Embryonic facial prominence (tissue), 1 donor: ENCODE results near the gene NPAT.

Experiments
- DNase-seq: peaks from one replicate; pipeline ENCODE4 v3.0.0-alpha.2; 2016; ENCODE audit errors: extremely low spot score

Gene NPAT

DNA sequence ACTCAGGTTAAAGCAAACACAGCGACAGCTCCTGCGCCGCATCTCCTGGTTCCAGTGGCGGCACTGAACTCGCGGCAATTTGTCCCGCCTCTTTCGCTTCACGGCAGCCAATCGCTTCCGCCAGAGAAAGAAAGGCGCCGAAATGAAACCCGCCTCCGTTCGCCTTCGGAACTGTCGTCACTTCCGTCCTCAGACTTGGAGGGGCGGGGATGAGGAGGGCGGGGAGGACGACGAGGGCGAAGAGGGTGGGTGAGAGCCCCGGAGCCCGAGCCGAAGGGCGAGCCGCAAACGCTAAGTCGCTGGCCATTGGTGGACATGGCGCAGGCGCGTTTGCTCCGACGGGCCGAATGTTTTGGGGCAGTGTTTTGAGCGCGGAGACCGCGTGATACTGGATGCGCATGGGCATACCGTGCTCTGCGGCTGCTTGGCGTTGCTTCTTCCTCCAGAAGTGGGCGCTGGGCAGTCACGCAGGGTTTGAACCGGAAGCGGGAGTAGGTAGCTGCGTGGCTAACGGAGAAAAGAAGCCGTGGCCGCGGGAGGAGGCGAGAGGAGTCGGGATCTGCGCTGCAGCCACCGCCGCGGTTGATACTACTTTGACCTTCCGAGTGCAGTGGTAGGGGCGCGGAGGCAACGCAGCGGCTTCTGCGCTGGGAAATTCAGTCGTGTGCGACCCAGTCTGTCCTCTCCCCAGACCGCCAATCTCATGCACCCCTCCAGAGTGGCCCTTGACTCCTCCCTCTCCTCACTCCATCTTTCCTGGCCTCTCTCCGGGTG, at the start of gene NPAT, which contains the start of gene ATM:
Gene NPAT, minus strand, starts transcription at position 65 of the 774 bp plus-strand sequence. CDS start 102 bp downstream, outside the sequence.
Gene ATM, plus strand, starts transcription at position 494 of the 774 bp plus-strand sequence. CDS start 4,558 bp downstream, outside the sequence.
- peak; percentile 98 for DNase-seq

DNA sequence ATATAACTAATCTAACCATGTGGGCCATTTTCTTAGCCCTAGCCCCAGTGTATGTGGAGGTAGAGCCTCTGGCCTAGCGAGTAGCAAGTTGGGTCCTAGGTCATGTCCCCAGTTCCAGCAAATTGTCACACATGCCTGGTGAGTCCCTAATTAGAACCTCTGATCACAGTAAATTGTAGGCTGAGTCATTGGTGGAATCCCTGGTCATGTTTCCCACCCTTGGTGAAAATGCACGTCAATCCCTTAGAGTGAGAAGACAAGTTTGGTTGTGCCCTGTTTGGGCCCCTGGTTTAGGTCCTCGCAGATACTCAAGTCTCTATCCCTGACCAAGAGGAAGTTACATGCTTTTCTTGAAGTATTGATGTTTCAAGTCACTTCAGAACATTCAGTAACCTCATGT, 47.1 kb upstream of the NPAT start:
- DNase-seq: no peak

DNA sequence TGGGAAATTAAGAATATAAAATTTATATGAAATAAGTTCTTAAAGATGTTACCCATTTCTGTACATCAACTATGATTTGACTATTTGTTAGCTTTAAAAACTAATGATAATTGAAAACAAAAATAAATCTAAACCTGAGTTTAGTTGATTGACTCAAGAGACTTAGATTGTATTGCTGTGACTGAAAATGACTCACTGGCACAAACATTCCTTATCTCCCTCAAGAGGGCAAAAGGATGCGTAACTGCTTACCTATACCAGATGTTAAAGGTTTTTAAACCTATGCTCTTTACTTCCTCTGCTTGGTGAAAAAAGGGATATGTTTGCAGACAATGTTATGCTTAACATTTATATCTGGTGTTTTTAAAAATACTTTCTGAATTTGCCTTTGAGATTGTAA, 30.7 kb upstream of the NPAT start:
- no peak for DNase-seq

DNA sequence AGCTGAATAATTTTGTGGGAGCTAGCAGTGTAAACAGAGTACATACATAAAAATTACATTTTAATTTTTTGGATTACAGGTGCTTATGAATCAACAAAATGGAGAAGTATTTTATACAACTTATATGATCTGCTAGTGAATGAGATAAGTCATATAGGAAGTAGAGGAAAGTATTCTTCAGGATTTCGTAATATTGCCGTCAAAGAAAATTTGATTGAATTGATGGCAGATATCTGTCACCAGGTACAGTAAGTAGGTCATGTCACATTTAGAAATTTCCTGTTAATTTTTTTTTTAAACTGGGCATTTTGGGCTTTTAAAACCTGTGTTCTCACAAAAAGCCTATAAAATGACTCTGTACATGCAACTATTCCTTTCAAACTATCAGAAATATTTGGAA, 24.4 kb upstream of the NPAT start:
- no peak for DNase-seq

DNA sequence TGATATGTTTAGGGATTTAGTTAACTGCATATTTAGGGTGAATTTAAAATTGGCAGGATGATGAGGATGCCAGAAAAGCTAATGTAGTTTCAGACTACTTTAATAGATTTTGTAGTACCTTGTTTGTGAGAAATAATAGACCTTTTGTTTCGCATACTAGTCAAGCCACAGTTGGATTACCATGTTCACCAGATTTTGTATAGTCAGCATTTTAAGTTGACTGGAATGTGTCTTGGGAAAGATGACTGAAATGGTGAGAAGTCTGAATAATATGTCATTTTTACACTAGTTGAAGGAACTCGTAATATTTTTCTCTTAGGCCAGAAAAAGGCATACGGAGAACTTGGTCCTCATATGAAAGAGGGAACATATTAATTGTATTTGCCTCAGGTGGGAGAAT, 23.9 kb upstream of the NPAT start:
- DNase-seq: no peak

DNA sequence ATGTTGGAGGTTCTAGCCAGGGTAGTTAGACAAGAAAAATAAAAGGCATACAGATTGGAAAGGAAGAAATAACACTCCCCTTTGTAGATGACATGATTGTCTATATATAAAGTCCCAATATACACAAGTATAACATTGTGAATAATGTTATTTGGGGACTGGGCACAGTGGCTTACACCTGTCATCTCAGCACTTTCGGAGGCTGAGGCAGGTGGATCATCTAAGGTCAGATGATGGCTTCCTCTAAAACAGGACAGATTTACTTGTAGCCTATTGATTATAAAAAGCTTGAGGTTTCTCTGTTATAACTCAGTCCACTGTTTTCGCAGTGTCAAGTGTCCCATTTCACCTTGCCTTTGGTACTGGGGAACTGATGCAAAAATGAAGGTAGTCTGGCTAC, 20.0 kb upstream of the NPAT start:
- DNase-seq: no peak

DNA sequence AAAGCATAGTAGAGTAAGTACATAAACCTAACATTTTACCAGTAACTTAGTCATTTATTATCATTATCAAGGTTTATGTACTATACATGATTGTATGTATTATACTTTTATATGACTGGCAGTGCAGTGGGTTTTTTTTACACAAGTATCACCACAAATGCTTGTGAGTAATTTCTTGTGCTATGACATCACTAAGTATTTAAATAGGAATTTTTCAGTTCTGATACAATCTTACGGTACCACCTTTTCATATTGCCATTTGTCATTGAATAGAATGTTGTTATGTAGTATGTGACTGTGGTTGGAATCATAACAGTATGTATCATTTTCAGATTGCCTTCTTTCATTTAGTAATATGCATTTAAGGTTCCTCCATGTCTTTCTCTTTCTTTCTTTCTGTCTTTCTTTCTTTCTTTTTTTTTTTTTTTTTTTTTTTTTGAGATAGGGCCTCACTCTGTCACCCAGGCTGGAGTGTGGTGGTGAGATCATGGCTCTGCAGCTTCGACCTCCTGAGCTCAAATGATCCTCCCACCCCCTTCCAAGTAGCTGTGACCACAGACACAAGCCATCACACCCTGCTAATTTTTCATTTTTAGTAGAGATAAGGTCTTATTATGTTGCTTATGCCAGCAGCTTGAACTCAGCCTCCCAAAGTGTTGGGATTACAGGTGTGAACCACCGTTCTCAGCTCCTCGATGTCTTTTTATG, 19.0 kb upstream of the NPAT start:
- no peak for DNase-seq

DNA sequence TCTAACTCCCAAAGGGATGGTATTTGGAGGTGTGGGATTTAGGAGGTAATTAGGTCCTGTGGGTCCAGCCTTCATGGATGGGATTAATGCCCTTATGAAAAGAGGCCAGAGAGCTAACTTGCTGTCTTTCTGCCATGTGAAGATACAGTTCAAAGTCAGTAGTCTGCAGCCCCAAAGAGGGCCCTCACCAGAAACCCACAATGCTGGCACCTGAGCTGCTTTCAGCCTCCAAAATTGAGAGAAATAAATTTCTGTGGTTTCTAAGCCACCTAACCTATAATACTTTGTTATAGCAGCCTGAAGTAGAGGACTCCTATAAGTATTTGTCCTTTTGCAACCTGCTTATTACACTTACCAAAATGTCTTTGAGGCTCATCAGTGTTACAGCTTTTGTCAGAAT, 16.6 kb upstream of the NPAT start:
- DNase-seq: no peak

DNA sequence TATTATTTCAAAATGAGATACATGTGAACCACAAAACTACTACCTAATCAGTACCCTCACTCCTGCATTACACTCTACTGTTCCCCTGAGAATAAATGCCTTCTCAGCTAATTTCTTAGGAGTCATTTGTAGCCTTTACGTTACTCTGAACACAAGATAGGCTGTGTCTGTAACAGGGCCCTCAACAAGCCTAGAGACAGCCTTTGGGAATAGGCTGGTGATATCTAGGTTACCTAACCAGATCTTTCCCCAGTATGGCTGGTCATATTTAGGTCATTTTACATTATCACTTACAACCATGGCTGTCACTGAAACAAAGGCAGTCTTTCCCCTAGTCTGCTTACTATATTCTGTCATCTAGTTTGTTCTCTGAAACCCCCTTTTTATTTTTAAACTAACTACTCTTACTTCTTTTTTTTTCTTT, 14.6 kb upstream of the NPAT start:
- no peak for DNase-seq

DNA sequence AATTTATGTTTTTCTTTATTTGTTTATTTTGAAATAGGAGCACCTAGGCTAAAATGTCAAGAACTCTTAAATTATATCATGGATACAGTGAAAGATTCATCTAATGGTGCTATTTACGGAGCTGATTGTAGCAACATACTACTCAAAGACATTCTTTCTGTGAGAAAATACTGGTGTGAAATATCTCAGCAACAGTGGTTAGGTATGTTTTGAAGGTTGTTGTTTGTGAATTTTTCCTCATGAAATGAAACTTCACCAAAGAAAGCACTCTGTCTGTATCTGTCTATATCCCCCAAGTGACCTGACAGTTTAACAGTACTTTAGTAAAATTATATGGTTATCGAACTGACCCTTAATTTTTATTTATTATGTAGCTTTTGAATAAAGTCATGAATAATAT, 13.2 kb upstream of the NPAT start:
- DNase-seq: no peak

DNA sequence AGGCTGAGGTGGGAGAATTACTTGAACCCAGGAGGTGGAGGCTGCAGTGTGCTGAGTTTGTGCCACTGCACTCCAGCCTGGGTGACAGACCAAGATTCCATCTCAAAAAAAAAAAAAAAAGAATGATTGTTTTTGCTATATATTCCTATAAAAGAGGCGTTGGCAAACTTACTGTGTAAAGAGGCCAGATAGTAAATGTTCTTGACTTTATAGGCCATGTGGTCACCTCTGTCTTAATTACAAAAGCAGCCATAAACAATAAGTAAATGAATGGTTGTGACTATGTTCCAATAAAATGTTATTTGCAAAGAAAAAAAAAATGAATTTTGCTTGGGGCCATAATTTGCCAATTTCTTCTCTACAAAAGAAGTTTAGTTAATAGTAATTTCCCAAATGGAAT, 12.8 kb upstream of the NPAT start:
- DNase-seq: no peak

DNA sequence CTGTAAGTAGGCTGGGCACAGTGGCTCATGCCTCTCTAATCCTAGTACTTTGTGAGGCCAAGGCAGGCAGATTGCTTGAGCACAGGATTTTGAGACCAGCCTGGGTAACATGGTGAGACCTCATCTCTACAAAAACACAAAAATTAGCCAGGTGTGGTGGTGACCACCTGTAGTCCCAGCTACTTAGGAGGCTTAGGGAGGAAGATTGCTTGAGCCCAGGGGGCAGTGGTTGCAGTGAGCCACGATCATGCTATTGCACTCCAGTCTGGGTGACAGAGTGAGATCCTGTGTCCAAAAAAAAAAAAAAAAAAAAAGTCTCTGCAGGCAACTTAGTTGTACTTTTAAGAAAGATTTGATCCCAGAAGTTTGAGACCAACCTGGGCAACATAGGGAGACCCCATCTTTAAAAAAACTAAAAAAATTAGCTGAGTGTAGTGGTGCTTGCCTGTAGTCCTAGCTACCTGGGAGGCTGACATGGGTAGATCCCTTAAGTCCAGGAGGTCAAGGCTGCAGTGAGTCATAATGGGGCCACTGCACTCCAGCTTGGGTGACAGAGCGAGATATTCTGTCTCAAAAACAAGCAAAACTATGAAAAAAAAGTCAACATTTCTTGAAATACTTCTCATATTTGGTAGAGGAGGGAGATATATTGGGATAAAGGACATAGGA, 11.0 kb upstream of the NPAT start:
- no peak for DNase-seq

DNA sequence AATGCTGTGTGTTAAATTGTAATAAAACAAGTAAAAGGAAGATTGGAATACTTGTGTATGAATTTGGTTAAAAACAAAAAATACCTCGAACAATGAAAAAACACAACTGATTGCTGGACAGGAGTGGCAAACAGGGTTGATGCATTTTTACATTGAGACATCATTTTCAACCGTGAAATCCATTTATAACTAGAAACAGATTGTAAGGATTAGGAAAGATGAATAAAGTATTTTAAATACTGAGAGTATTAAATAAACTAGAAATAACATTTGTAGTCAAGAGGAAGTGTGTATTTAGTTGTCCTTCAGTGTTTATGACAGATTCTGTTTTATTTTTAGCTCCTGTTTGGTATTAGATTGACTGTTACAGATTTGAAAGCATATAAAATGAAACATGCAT, 5.8 kb upstream of the NPAT start:
- no peak for DNase-seq

DNA sequence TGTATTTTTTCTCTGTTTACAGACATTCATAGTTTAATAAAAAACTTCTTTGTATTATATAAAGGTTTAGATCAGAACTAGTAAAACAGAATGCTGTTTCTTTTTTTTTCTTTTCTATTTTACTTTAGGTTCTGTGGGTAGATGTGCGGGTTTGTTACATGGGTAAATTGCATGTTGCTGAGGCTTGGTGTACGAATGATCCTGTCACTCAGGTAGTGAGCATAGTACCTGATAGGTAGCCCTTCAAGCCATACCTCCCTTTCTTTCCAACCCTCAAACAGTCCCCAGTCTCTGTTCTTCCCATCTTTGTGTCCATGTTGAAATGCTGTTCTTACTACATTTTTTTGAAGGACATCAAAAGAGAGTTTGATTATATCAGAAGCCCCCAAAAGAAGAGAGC, 3.6 kb upstream of the NPAT start:
- no peak for DNase-seq

DNA sequence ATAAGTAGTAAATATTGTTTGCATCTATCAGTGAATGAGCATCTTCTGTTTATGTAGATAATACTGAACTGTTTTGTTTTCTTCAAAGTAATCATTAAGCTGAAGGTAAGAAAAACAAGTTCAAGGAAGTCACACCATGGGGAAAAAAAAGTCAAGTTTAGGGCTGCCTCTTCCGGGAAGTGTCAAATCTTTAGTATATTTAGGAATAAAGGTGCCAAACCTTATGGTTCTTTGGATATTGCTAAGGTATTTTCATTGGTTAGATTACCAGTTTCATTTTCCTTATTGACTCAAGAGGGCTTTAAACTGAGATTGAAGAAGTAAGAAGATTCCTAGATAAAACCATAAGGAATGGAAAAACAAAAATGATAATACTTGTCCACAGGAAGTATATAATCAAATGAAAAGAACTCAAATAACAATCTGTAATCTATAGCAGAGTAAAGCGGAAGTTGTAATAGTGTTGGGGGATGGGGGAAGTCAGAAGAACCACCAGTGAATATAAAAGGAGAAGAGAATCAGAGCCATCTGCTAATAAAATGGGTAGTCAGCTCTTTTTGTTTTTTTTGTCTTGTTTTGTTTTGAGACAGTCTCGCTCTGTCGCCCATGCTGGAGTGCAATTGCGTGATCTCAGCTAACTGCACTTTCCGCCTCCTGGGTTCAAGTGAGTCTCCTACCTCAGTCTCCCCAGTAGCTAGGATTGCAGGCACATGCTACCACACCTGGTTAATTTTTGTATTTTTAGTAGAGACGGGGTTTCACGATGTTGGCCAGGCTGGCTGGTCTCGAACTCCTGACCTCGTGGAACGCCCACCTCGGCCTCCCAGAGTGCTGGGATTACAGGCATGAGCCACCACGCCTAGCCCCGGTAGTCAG, 2.7 kb upstream of the NPAT start:
- no peak for DNase-seq

DNA sequence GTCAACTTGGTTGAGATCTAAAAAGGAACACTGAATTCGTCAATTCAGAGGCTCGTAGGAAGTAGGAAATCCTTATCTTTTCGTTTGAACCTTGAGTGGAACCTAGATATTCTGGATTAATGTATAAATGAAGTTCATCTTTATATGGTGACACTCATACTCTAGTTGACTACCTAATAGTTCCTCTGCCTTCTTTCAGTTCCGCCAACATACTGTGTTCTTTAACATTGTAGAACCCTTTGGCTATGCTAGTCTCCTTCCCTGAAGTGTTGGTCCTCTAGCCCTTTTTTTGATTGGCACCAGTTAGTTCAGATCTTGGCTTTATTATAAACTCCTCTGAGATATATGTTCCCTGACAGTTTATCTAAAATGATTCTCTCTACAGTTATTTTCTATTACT, 1.9 kb upstream of the NPAT start:
- DNase-seq: no peak

DNA sequence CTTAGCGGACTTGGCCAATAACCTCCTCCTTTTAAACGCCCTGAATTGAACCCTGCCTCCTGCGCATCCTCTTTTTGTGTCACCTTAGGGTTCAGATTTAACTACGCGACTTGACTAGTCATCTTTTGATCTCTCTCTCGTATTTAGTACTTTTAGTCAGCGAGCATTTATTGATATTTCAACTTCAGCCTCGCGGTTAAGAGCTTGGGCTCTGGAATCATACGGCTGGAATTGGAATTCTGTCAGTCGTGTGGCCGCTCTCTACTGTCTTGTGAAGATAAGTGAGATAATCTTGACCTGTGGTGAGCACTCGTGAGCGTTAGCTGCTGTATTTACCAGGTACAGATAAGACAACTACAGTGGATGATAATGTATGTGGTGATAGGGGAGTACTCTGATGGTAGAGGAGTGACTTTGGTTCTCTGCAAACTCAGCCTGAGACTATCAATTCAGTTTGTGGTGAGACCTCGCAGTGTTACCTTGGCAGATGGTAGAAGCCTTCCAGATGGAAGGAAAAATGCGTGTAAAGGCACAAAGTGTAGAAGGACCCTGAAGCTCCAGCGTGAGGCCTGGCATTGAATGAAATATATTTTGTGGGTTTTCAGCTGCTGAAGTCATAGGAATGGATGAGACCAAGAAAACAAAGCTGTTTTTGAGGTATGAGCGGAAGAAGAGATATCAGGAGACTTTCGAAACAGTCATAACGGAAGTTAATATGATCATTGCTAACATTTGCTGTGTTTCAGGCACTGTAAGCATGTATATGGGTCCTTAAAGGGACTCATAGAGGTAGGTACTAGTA, 1.1 kb upstream of the NPAT start:
- DNase-seq: no peak

DNA sequence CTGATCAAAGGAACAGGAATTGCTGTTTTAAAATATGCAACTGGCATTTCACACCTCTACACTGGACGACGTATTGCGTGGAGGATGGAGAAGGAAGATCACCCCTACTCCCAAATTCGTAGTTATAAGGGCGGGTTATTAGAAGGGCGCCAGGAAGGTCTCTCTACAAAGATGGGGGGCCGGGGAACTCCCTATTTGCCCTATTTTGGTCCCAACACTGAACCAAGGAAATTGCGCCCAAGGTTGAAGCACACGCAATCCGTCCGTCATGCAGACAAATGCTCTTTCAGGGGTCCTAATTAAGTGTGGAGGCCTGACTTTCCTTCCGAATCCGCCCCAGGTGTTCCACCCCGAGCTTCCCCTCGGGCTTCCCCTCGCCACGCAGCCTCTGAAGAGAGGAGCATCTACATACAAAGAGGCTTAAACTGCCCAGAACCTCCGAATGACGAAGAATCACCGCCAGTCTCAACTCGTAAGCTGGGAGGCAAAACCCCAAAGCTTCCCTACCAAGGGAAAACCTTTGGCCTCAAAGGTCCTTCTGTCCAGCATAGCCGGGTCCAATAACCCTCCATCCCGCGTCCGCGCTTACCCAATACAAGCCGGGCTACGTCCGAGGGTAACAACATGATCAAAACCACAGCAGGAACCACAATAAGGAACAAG, 396 bp downstream of the NPAT start:
- no peak for DNase-seq

DNA sequence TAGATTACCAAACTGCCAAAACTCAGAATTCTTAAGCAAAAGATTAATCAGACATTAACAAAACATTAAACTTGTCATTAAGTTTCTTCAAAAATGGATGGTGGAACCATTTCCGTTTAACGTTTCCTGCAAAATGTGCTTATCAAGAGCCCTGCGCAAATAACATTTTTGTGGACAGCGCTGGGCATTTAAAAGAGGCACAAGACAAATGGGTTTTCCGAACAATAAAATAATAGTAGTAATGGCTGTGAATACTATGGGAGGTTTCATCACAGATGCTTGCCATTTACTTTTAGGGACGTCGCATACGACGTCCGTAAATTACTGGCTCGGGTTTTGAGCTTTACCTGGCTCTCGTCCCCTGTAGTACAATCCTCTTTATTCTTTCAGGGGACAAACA, 1.1 kb downstream of the NPAT start:
- DNase-seq: no peak

DNA sequence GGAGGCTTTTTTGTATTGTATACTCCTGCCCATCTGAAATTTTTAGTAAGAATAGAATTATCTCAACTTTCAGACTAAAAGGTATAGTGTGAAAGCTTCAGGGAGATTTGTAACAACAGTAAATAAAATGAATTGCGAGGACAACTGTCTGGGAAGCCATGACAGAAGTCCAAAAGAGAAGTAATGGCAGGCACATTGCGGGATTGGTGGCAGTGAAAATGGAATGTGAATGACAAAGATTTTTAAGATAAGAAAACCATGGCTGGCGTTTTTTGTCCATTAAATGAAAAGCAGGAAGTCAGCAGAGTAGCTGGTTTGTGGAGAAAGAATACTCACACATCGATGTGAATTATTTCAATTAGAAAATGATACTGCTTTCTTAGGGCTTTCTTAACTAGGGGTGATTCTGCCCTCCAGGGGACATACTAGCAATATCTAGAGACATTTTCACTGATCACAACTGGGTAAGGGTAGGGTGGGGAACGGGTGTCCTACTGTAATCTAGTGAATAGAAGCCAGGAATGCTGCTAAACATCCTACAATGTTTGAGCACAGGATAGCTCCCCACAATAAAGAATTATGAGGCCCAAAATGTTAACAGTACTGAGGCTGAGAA, 1.6 kb downstream of the NPAT start:
- DNase-seq: no peak
